Retina (tissue), 1 donor: ENCODE results near the gene RABEP1.
A peak's percentile ranks its signal among the peaks of the same experiment; 100 is the strongest.
"Not testable (repeated sequence)": the region's sequence is repeated elsewhere in the genome, so short reads cannot be mapped to it uniquely, and the experiment has no call there.

Experiments used
- DNase-seq: peaks from one replicate; pipeline ENCODE4 v3.0.0-alpha.2; 2016

RABEP1 gene, protein sequence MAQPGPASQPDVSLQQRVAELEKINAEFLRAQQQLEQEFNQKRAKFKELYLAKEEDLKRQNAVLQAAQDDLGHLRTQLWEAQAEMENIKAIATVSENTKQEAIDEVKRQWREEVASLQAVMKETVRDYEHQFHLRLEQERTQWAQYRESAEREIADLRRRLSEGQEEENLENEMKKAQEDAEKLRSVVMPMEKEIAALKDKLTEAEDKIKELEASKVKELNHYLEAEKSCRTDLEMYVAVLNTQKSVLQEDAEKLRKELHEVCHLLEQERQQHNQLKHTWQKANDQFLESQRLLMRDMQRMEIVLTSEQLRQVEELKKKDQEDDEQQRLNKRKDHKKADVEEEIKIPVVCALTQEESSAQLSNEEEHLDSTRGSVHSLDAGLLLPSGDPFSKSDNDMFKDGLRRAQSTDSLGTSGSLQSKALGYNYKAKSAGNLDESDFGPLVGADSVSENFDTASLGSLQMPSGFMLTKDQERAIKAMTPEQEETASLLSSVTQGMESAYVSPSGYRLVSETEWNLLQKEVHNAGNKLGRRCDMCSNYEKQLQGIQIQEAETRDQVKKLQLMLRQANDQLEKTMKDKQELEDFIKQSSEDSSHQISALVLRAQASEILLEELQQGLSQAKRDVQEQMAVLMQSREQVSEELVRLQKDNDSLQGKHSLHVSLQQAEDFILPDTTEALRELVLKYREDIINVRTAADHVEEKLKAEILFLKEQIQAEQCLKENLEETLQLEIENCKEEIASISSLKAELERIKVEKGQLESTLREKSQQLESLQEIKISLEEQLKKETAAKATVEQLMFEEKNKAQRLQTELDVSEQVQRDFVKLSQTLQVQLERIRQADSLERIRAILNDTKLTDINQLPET

DNA sequence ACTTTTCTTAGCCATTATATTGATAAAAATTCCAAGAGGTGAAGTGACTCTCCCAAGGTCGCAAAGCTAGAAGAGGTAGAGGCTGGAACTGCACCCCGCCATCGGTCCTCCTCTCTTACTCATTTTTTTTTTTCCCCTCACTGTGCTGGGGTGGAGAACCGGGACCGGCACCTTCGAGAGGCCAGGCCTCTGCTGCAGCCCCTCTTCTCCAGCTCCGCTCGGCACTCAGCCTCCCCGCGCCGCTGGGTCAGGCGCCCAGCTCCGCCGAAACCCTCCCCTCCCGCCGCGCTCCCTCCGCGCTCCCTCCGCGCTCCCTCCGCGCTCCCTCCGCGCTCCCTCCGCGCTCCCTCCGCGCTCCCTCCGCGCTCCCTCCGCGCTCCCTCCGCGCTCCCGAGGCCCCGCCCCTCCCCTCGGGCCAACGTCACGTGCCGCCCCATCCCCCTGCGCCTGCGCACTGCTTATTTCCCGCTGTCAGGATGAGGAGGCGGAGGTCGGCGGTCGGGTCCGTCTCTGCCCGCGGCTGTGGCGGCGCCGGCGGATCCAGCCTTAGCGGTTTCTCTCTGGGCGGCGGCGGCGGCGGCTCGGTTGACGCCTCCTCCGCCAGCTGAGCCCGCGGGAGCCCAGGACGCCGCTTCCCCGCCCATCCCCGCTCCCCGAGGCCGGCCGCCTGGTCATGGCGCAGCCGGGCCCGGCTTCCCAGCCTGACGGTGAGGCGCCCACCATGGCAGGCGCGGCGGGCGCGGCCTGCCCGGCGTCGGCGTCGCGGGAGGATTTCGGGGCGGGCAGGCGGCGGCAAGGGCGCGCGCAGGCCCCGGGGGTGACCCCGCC is at the start of gene RABEP1:
Gene RABEP1, plus strand, starts transcription at position 471 of the 828 bp plus-strand sequence. Its CDS starts 203 bp downstream, at position 674.
- DNase-seq, result peak; percentile 87

DNA sequence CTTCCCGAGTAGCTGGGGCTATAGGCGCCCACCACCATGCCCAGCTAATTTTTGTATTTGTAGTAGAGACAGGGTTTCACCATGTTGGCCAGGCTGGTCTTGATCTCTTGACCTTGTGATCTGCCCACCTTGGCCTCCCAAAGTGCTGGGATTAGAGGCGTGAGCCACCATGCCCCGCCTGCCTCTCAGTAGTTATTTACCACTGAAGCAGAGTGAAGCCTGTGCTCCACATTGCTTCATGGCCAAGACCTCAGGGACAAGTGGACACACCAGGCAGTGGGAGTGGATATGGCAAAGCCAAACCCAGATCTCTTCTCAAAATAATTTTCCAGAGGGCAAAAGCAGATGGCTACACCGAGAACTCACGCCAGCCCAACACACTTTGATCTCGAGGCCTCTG is 48.6 kb upstream of the RABEP1 start:
- DNase-seq, result not testable (repeated sequence)

- no peak for DNase-seq
Observed at GRCh38 chr17:5234645-5235576, 47.2 kb upstream of the RABEP1 start, which contains the start of gene SCIMP. SCIMP (minus strand) TSS chr17:5234860; CDS start chr17:5234755, 105 bp downstream.

DNA sequence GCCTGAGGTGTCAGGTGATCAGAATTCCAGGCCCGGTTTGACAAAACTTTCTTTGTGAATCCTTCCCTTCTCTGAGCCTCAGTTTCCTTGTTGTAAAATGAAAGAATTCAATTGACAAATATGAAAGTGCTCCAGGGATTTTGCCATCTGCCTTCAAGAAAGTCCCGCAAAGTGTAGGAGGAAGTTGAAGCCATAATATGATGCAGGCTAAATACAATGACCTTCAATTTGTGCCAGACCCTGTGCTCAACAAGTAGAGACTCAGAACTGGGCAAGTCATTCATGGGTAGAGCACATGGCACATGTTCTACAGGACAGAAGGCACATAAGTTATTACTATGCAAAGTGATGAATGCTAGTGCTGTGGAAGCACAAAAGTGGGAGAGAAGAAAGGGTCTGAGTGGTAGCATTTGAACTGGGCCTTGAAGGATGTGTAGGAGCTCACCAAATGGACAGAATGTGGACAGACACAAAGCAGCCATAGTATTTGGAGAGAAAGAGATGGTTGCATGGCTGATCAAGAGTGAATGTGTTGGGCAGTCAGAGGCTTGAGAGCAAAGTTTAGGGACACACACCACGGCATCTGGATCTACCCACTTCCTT is 45.0 kb upstream of the RABEP1 start:
- DNase-seq, result no peak

DNA sequence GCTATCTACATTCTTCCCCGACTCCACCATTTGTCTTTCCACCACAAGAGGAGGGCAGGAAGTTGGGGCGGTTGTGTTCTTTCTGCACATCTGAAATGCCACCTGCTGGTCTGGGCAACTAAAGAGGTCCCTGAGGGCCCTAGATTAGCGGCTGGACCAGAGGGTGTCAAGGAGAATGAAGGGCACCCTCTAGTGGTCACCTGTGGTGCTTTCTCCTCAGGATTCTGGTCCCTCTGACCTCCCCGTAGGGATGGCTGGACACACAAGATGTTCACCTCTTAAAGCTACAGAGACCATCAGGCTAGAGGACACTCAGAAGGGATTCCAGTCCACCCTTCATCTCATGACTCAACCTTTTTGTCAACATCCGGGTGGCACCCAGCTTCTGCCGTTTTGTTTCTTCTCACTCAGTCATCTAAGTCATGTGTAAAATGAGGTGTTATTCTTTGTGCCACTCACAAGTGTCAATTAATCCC is 44.5 kb upstream of the RABEP1 start:
- peak; percentile 28 for DNase-seq

GRCh38 chr17:5238333-5238732 is 43.8 kb upstream of the RABEP1 start:
- DNase-seq, result no peak

DNA sequence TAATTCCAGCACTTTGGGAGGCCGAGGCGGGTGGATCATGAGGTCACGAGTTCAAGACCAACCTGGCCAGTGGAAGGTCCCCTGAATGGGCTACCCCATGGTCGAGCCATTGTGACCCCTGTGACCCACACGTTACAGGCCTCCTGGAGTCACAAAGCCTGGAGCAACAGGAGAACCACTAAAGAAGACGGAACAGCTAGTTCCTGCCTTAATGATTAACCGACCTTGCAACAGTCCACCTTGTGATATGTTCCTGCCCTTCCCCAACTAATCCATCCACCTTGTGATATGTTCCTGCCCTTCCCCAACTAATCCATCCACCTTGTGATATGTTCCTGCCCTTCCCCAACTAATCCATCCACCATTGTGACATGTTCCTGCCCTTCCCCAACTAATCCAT is 42.3 kb upstream of the RABEP1 start:
- DNase-seq, result not testable (repeated sequence)

- DNase-seq, result no peak
Observed at GRCh38 chr17:5241861-5242671, 40.0 kb upstream of the RABEP1 start.

GRCh38 chr17:5247621-5248020 is 34.5 kb upstream of the RABEP1 start:
- DNase-seq, result peak; percentile 52

- DNase-seq, result no peak
Observed at GRCh38 chr17:5248821-5249479, 33.1 kb upstream of the RABEP1 start.

DNA sequence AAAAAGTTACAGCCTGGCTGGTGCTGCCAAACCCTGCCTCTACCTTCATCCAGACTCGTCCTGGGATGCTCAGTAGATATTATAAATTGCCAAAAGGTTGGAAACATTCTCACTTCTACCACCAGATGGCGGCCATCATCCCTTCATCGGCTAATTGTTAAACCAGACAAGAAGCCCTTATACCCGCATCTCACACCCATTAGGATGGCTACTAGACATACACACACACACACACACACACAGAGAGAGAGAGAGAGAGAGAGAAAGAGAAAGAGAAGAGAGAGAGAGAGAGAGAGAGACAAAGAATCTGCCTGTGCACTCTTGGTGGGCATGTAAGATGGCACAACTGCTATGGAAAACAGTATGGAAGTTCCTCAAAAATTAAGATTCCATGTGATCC is 32.5 kb upstream of the RABEP1 start:
- peak; percentile 79 for DNase-seq

- no peak for DNase-seq
Observed at GRCh38 chr17:5254414-5254813, 27.7 kb upstream of the RABEP1 start.

- DNase-seq, result no peak
Observed at GRCh38 chr17:5254903-5255521, 27.1 kb upstream of the RABEP1 start.

GRCh38 chr17:5257124-5257523 is 25.0 kb upstream of the RABEP1 start:
- DNase-seq, result no peak

DNA sequence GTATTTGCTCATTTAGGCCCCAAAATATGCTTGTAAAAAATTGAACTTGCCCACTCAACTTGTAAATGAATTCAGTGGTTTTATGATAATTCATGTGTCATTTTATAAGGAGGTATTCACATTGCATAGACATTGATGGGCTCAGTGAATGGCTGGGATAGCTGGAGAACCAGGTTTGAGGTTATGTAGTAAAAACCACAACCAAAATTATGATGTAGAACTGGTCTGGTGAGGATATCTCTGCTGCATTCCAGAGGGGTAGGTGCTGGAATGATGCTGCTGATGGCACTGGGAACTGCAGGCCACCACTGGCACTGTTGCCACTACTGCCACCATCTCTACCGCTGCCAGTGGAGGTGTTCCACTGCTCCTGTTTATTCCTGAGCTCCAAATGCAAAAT is 21.5 kb upstream of the RABEP1 start:
- no peak for DNase-seq

DNA sequence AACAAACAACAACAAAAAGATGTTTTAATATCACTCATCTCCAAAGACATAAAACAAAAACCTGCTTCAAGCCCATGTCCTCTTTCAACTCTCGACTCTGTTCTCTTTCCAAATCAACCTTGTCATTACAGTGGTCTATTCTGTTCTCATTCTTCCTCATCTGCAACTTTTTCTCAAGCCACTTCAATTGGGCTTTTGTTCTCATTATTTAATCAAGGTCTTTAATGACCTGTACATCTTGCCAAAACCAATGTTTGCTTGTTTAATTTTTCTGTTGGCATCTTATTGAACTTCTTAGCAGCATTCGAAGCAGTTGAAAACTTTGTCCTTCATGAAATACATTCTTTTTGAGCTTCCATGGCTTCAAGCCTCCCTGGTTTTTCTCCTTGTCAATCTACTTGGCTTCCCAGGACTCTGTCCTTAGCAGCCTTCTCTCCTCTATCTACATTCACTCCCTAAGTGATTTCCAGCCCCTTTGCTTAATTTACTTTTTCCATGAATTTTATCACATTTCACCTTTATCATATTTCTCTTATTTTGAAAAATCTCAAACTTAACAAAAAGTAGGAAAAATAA is 19.6 kb upstream of the RABEP1 start:
- DNase-seq, result no peak

- no peak for DNase-seq
Observed at GRCh38 chr17:5263441-5263840, 18.6 kb upstream of the RABEP1 start.

DNA sequence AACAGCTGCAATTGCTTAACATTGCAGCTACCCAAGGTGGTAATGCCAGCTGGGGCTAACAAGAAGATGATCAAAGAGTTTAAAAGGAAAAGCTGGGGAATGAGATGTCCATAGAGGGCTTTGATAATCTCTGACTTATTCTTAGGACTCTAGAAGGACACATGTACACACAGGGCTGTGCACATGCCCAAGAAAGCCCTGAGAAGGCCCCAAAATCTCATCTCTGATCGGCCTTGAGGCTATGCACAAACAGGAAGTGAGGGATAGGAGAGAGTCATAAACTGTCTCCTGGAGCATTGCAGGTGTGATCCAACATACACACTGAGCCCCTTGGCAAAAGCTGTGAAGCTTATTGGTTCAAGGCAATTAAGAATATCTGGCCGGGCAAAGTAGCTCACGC is 17.2 kb upstream of the RABEP1 start:
- no peak for DNase-seq
